Upper lobe of left lung (tissue), 6 donors: ENCODE results near the gene TSPAN10. TPM values are rescaled to one million over a fixed set of nuclear protein-coding genes. Genes with fewer than 3 reads are reported as not detected.

Experiments used
- ATAC-seq, 2 donors: fragments of 200-7000 bp; cut with Tn5 transposase; one replicate each; pipeline ENCODE4 v1.9.1; 2022; ENCODE audit warnings: mild to moderate bottlenecking in 2 of 2, moderate library complexity in 2 of 2; ENCODE audit not compliant: low FRiP score in 2 of 2
- DNase-seq, 2 donors: peaks; one replicate each; pipeline ENCODE4 v3.0.0-alpha.2; 2019 to 2020
- H3K27ac ChIP-seq, 4 donors: fragments of 200-600 bp; sonication (generic); one replicate each; pipeline ENCODE4 v1.5.1; 2016 to 2019
- H3K27me3 ChIP-seq, 4 donors: fragments of 200-600 bp; sonication (generic); one replicate each; pipeline ENCODE4 v1.5.1; 2017 to 2019
- H3K36me3 ChIP-seq, 4 donors: fragments of 200-600 bp; sonication (generic); one replicate each; pipeline ENCODE4 v1.5.1; 2016 to 2019
- H3K4me1 ChIP-seq, 4 donors: fragments of 200-600 bp; sonication (generic); one replicate each; pipeline ENCODE4 v1.5.1; 2018 to 2019
- H3K4me3 ChIP-seq, 4 donors: fragments of 200-600 bp; sonication (generic); one replicate each; pipeline ENCODE4 v1.5.1; 2017 to 2019; ENCODE audit warnings: mild to moderate bottlenecking in 2 of 4, moderate library complexity in 1 of 4
- H3K9me3 ChIP-seq, 4 donors: fragments of 200-600 bp; sonication (generic); one replicate each; pipeline ENCODE4 v1.5.1; 2018 to 2019
- CTCF ChIP-seq, 6 experiments: fragments of 450-650 bp in 4 of 6; fragments of 200-600 bp in 2 of 6; sonication (generic) in 2 of 6; IDR thresholded peaks; one replicate each; pipeline ENCODE4 v1.5.1; 2016 to 2019; ENCODE audit warnings: antibody characterized with exemption in 6 of 6
- EP300 ChIP-seq, 4 donors: sonication (generic); formaldehyde crosslinking; IDR thresholded peaks; one replicate each; pipeline ENCODE4 v1.5.1; 2017; ENCODE audit warnings: antibody characterized with exemption in 4 of 4, control low read depth in 2 of 4
- POLR2A ChIP-seq, 4 donors: fragments of 450-650 bp; IDR thresholded peaks; one replicate each; pipeline ENCODE4 v1.5.1; 2016 to 2017; ENCODE audit warnings: antibody characterized with exemption in 4 of 4, mild to moderate bottlenecking in 2 of 4
- POLR2AphosphoS5 ChIP-seq, 2 donors: sonication (generic); formaldehyde crosslinking; IDR thresholded peaks; one replicate each; pipeline ENCODE4 v1.5.1; 2017; ENCODE audit warnings: antibody characterized with exemption in 2 of 2
- WGBS, 2 donors: methylation state at CpG; one replicate each; pipeline ENCODE4 v1.1.5; 2017 to 2018; 5-methylcytosine and 5-hydroxymethylcytosine counted together
- total RNA-seq, 6 donors: library from RNA; depleted of rRNA in 4 of 6; stranded (reverse); fragments of >200 nt in 4 of 6; gene quantifications; one replicate each; pipeline versions ENCODE4 v1.1.0 to v1.2.1, GENCODE V29; 2016 to 2021
- donor health status: DM: no; HTN: no; CAD: no; lungs with moderate emphysema.
- donor health status: DM: no; HTN: yes; CAD: no; lungs with severe emphysema.

Gene TSPAN10
- total RNA-seq, result 1 to 10 TPM in 3 of 6 donors, under 1 TPM in 3; 0.61 to 2.8 (median 1.0) TPM

GRCh38 chr17:81636505-81637288 lies at the start of gene TSPAN10, which contains the start of gene NPLOC4:
TSS of gene TSPAN10 (plus strand) at chr17:81637196. CDS start at chr17:81642413, 5,217 bp downstream.
TSS of gene NPLOC4 (minus strand) at chr17:81637112. CDS start at chr17:81636930, 182 bp downstream.
- peak; percentile 87 to 96 for ATAC-seq
- Histone ChIP-seq H3K9me3 (no peaks in the 10 kb centered on the region), H3K4me1 (peaks cover 27 to 36% (median 31%) of the 10 kb centered on the region in 4 donors), H3K4me3 (peak within 1 kb of the TSS; percentile 45 to 96 (median 90)), H3K27me3 (no peaks in the 10 kb centered on the region), H3K27ac (peak within 1 kb of the TSS; percentile 89 to 97 (median 94)), H3K36me3 (peaks cover 0 to 2% (median 0%) of the 10 kb centered on the region in 4 donors)
- TF ChIP-seq POLR2A (IDR thresholded peaks at IDR 0.05) (peak in 3 of 4 donors; percentile 63 to 88 (median 87)), CTCF (IDR thresholded peaks at IDR 0.05) (peak in 2 of 6 experiments; percentile 24 to 28), EP300 (IDR thresholded peaks at IDR 0.05) (peak in 1 of 4 donors; percentile 73), POLR2AphosphoS5 (IDR thresholded peaks at IDR 0.05) (peak; percentile 88)
- DNase-seq, result peak; percentile 88 to 98
- WGBS, 2 donors, result 0% methylated on average over 6 to 30 of the region's 77 CpGs

GRCh38 chr17:81589612-81590011 lies 47.4 kb upstream of the TSPAN10 start:
- no peaks in the 10 kb centered on the region for H3K27me3 ChIP-seq
- 94 to 99% methylated on average over 5 of the region's 5 CpGs for WGBS, 2 donors
- ATAC-seq (no peak), DNase-seq (no peak)
- no peaks in the 10 kb centered on the region for H3K4me1 ChIP-seq
- no peak overlapping the region for H3K4me3 ChIP-seq
- no peaks in the 10 kb centered on the region for H3K9me3 ChIP-seq
- peaks cover 30 to 98% (median 81%) of the 10 kb centered on the region in 4 donors for H3K36me3 ChIP-seq
- TF ChIP-seq CTCF (IDR thresholded peaks at IDR 0.05) (no peak), EP300 (IDR thresholded peaks at IDR 0.05) (no peak), POLR2AphosphoS5 (IDR thresholded peaks at IDR 0.05) (no peak), POLR2A (IDR thresholded peaks at IDR 0.05) (no peak)
- H3K27ac ChIP-seq, result no peak overlapping the region

- WGBS, 2 donors, result 95 to 98% methylated on average over 8 of the region's 8 CpGs
- Histone ChIP-seq H3K4me1 (no peaks in the 10 kb centered on the region), H3K9me3 (no peaks in the 10 kb centered on the region), H3K27me3 (no peaks in the 10 kb centered on the region), H3K4me3 (no peak overlapping the region), H3K36me3 (peaks cover 35 to 98% (median 85%) of the 10 kb centered on the region in 4 donors), H3K27ac (no peak overlapping the region)
- TF ChIP-seq CTCF (IDR thresholded peaks at IDR 0.05), result no peak
- no peak for TF ChIP-seq POLR2AphosphoS5 (IDR thresholded peaks at IDR 0.05)
- TF ChIP-seq POLR2A (IDR thresholded peaks at IDR 0.05), result no peak
- TF ChIP-seq EP300 (IDR thresholded peaks at IDR 0.05), result no peak
- DNase-seq, result no peak
- no peak for ATAC-seq
These were observed 46.9 kb upstream of the TSPAN10 start for GRCh38 chr17:81590121-81590520.

GRCh38 chr17:81591971-81592370 lies 45.0 kb upstream of the TSPAN10 start:
- no peak for DNase-seq
- Histone ChIP-seq H3K9me3 (no peaks in the 10 kb centered on the region), H3K27me3 (no peaks in the 10 kb centered on the region), H3K36me3 (peaks cover 32 to 98% (median 86%) of the 10 kb centered on the region in 4 donors), H3K27ac (no peak overlapping the region), H3K4me3 (no peak overlapping the region), H3K4me1 (no peaks in the 10 kb centered on the region)
- TF ChIP-seq EP300 (IDR thresholded peaks at IDR 0.05), result no peak
- no peak for TF ChIP-seq POLR2AphosphoS5 (IDR thresholded peaks at IDR 0.05)
- no peak for TF ChIP-seq CTCF (IDR thresholded peaks at IDR 0.05)
- 92% methylated on average over 6 to 14 of the region's 14 CpGs for WGBS, 2 donors
- ATAC-seq, result no peak
